Activated CD4-positive, alpha-beta T cell treated with anti-CD3 and anti-CD28 coated beads for 36 hours (primary cell): Measurements from ENCODE around the gene EXT2. TPM values are rescaled to one million over a fixed set of nuclear protein-coding genes. Genes with fewer than 3 reads are reported as not detected.

Source experiments
- ATAC-seq: fragments of 200-7000 bp; cut with Tn5 transposase; one replicate; pipeline ENCODE4 v1.10.0; 2021; ENCODE audit warnings: mild to moderate bottlenecking, moderate library complexity
- CTCF ChIA-PET: fragments of 350-600 bp; sonication (Branson Sonifier 250); formaldehyde crosslinking; loops from one replicate; lab custom pipeline; 2021; ENCODE audit warnings: antibody characterized with exemption; lab: Charles Lee
- POLR2A ChIA-PET: fragments of 350-600 bp; sonication (Branson Sonifier 250); formaldehyde crosslinking; loops from one replicate; lab custom pipeline; 2021; ENCODE audit warnings: antibody characterized with exemption, inconsistent platforms; lab: Charles Lee
- DNase-seq: peaks from one replicate; pipeline ENCODE4 v3.0.0-alpha.2; 2020
- H3K27ac Mint-ChIP-seq: one replicate; pipeline ENCODE4 v1.8.0; 2021; ENCODE audit warnings: mixed read lengths
- H3K27me3 Mint-ChIP-seq: one replicate; pipeline ENCODE4 v1.8.0; 2021; ENCODE audit warnings: mixed read lengths
- H3K36me3 Mint-ChIP-seq: one replicate; pipeline ENCODE4 v1.8.0; 2021; ENCODE audit warnings: low read depth, mixed read lengths
- H3K4me1 Mint-ChIP-seq: one replicate; pipeline ENCODE4 v1.8.0; 2021; ENCODE audit warnings: mixed read lengths
- H3K4me3 Mint-ChIP-seq: one replicate; pipeline ENCODE4 v1.8.0; 2021; ENCODE audit warnings: mild to moderate bottlenecking, moderate library complexity, mixed read lengths
- H3K9me3 Mint-ChIP-seq: one replicate; pipeline ENCODE4 v1.8.0; 2021; ENCODE audit warnings: low read depth, mixed read lengths
- intact Hi-C, 2 experiments: fragments of 100-400 bp; cut with DNase I in 1 of 2; cut with micrococcal nuclease in 1 of 2; formaldehyde crosslinking; loops; one replicate each; pipeline versions ENCODE4 v1.14.2 to v1.15.1; 2022 to 2024; cut with DNase I, micrococcal nuclease
- total RNA-seq, 2 experiments: library from RNA; stranded (reverse); gene quantifications; one replicate each; pipeline ENCODE4 v1.2.3, GENCODE V29; 2021

Gene EXT2
- total RNA-seq, 2 experiments from 2014 or later, result 18.4 to 20.6 TPM

GRCh38 chr11:44145011-44145775 lies 49.7 kb downstream of the EXT2 start:
- intact Hi-C loops, result no loop called here

DNA sequence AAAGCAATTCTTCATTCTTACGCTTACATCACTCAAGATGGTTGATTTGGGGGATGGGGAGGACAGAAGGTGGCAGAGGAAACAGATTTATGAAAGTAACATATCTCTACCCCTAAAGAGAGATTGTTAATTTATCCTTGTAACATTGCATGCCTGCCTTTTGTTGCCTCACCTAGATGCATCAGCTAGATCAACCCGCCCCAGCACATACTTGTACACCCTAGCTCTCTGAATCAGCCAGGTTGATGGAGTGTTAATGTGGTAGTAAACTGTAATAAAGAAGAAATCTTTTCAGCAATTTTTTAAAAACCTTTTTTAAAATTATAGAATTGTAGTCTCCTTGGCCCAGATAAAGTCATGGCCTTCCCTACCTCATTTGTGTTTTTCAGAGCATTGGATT lies 51.5 kb downstream of the EXT2 start:
- CTCF ChIA-PET, result interaction anchor here (1.0 to 1.7 kb wide), 2 partner anchors 17 to 46 kb away, joined by 3 to 5 read pairs; no protein-coding TSS in a partner anchor
- Mint-ChIP-seq H3K4me1 (no peaks in the 10 kb centered on the region), H3K9me3 (peaks cover 4% of the 10 kb centered on the region), H3K27me3 (no peaks in the 10 kb centered on the region), H3K27ac (no peak overlapping the region), H3K36me3 (peaks cover 65% of the 10 kb centered on the region), H3K4me3 (no peak overlapping the region)
- intact Hi-C loops, result no loop called here
- ATAC-seq (no peak), DNase-seq (no peak)
- POLR2A ChIA-PET, result no interaction called here

More at GRCh38 chr11:44145011-44145775, 49.7 kb downstream of the EXT2 start:
- no peaks in the 10 kb centered on the region for H3K27me3 Mint-ChIP-seq
- peaks cover 47% of the 10 kb centered on the region for H3K36me3 Mint-ChIP-seq
- ATAC-seq (no peak), DNase-seq (no peak)
- H3K27ac Mint-ChIP-seq, result no peak overlapping the region
- ChIA-PET CTCF (interaction anchor here (0.9 to 1.7 kb wide), 3 partner anchors 9 to 13 kb away, joined by 3 to 6 read pairs (median 3); no protein-coding TSS in a partner anchor), POLR2A (interaction anchor here (0.7 kb wide), 1 partner anchor 170 kb away, joined by 4 read pairs; no protein-coding TSS in a partner anchor)
- H3K4me3 Mint-ChIP-seq, result no peak overlapping the region
- no peaks in the 10 kb centered on the region for H3K4me1 Mint-ChIP-seq
- no peaks in the 10 kb centered on the region for H3K9me3 Mint-ChIP-seq

- intact Hi-C loops, result no loop called here
- no peak overlapping the region for H3K27ac Mint-ChIP-seq
- peaks cover 72% of the 10 kb centered on the region for H3K36me3 Mint-ChIP-seq
- H3K27me3 Mint-ChIP-seq, result no peaks in the 10 kb centered on the region
- ATAC-seq (no peak), DNase-seq (no peak)
- ChIA-PET CTCF (interaction anchor here (0.7 to 1.7 kb wide), 3 partner anchors 16 to 469 kb away, joined by 3 to 5 read pairs (median 4); no protein-coding TSS in a partner anchor), POLR2A (no interaction called here)
- H3K9me3 Mint-ChIP-seq, result peaks cover 6% of the 10 kb centered on the region
- H3K4me3 Mint-ChIP-seq, result no peak overlapping the region
- H3K4me1 Mint-ChIP-seq, result no peaks in the 10 kb centered on the region
Observed at GRCh38 chr11:44147751-44148150, 52.3 kb downstream of the EXT2 start.

DNA sequence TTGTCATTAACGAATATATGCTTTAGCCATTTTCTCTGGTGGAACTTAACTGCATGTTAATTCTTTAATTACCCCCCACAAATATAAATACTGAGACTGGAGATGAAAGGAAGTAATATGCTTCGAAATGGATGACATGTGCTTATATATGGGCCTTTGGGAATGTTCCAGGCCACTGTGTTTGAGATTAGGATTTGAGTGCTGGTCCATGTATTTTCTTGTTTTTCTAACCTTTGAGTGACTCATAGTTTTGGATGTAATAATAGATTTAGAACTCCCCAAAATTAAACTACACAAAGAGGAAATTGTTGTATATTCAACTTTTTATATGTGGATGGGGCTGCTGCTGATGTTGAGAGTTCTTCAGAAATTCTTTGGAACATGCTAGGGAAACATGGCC lies 54.2 kb downstream of the EXT2 start:
- ChIA-PET CTCF (interaction anchor here (1.3 to 1.7 kb wide), 2 partner anchors 14 to 16 kb away, joined by 3 to 4 read pairs; no protein-coding TSS in a partner anchor), POLR2A (no interaction called here)
- Mint-ChIP-seq H3K4me1 (no peaks in the 10 kb centered on the region), H3K4me3 (no peak overlapping the region), H3K36me3 (peaks cover 71% of the 10 kb centered on the region), H3K27me3 (no peaks in the 10 kb centered on the region), H3K27ac (no peak overlapping the region), H3K9me3 (peaks cover 7% of the 10 kb centered on the region)
- ATAC-seq, result no peak
- DNase-seq, result no peak
- intact Hi-C loops, result no loop called here

GRCh38 chr11:44150401-44150800 lies 54.9 kb downstream of the EXT2 start:
- POLR2A ChIA-PET, result no interaction called here
- Mint-ChIP-seq H3K4me1 (no peaks in the 10 kb centered on the region), H3K4me3 (no peak overlapping the region), H3K27me3 (no peaks in the 10 kb centered on the region), H3K9me3 (peaks cover 7% of the 10 kb centered on the region), H3K36me3 (peaks cover 72% of the 10 kb centered on the region), H3K27ac (no peak overlapping the region)
- DNase-seq, result no peak
- ATAC-seq, result no peak
- intact Hi-C loops, result no loop called here
- CTCF ChIA-PET, result interaction anchor here (0.8 to 1.7 kb wide), 3 partner anchors 15 to 62 kb away, joined by 3 to 4 read pairs (median 3); no protein-coding TSS in a partner anchor

DNA sequence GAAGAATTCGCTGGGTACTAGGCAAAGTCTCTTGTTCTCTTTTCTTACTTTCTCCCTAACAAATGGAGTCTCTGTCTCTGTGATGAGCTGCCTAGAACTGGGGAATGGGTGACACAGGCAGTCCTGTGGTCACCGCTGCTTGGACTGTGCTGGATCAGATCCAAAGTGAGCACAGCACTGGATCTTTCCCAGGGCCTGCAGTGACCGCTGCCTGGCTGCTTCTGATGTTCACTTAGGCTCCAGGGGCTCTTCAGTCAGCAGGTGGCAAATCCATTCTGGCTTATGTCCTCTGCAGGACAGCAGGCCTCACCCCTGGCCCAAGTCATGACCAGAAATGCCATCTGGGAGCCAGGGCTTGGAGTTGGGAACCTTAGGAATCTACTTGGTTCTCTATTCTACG lies 61.5 kb downstream of the EXT2 start:
- peaks cover 7% of the 10 kb centered on the region for H3K4me1 Mint-ChIP-seq
- intact Hi-C loops, result no loop called here
- no peaks in the 10 kb centered on the region for H3K27me3 Mint-ChIP-seq
- no peak overlapping the region for H3K27ac Mint-ChIP-seq
- CTCF ChIA-PET, result interaction anchor here (0.7 kb wide), 1 partner anchor 20 kb away, joined by 3 read pairs; no protein-coding TSS in a partner anchor
- POLR2A ChIA-PET, result no interaction called here
- H3K4me3 Mint-ChIP-seq, result no peak overlapping the region
- H3K9me3 Mint-ChIP-seq, result peaks cover 3% of the 10 kb centered on the region
- H3K36me3 Mint-ChIP-seq, result peaks cover 46% of the 10 kb centered on the region
- DNase-seq (no peak), ATAC-seq (no peak)

GRCh38 chr11:44158384-44158783 lies 62.9 kb downstream of the EXT2 start:
- DNase-seq, result no peak
- Mint-ChIP-seq H3K27ac (no peak overlapping the region), H3K4me3 (no peak overlapping the region), H3K36me3 (peaks cover 35% of the 10 kb centered on the region), H3K9me3 (no peaks in the 10 kb centered on the region), H3K27me3 (no peaks in the 10 kb centered on the region), H3K4me1 (peaks cover 7% of the 10 kb centered on the region)
- POLR2A ChIA-PET, result no interaction called here
- CTCF ChIA-PET, result no interaction called here
- ATAC-seq, result no peak
- intact Hi-C loops, result no loop called here

GRCh38 chr11:44159848-44160721 lies 64.6 kb downstream of the EXT2 start:
- H3K27ac Mint-ChIP-seq, result no peak overlapping the region
- intact Hi-C loops, result no loop called here
- no peaks in the 10 kb centered on the region for H3K9me3 Mint-ChIP-seq
- peaks cover 26% of the 10 kb centered on the region for H3K36me3 Mint-ChIP-seq
- H3K4me1 Mint-ChIP-seq, result peaks cover 9% of the 10 kb centered on the region
- H3K4me3 Mint-ChIP-seq, result no peak overlapping the region
- no peak for DNase-seq
- no peaks in the 10 kb centered on the region for H3K27me3 Mint-ChIP-seq
- ATAC-seq, result no peak
- ChIA-PET POLR2A (no interaction called here), CTCF (no interaction called here)

DNA sequence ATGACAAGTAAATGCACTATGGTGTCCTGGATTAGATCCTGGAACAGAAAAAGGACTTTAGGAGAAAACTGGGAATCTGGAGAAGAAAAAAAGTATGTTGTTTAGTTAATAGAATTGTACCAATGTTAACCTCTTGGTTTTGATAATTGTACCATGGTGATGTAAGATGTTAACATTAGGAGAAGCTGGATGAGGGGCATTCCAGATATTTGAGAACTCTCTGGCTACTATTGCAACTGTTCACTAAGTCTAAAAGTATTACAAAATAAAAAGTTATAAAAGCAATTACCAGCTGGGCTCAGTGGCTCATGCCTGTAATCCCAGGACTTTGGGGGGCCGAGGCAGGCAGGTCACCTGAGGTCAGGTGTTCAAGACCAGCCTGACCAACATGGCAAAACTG lies 66.5 kb downstream of the EXT2 start:
- ATAC-seq (no peak), DNase-seq (no peak)
- ChIA-PET CTCF (no interaction called here), POLR2A (no interaction called here)
- no peak overlapping the region for H3K27ac Mint-ChIP-seq
- H3K36me3 Mint-ChIP-seq, result peaks cover 15% of the 10 kb centered on the region
- no peak overlapping the region for H3K4me3 Mint-ChIP-seq
- H3K27me3 Mint-ChIP-seq, result no peaks in the 10 kb centered on the region
- H3K9me3 Mint-ChIP-seq, result no peaks in the 10 kb centered on the region
- H3K4me1 Mint-ChIP-seq, result peaks cover 9% of the 10 kb centered on the region
- intact Hi-C loops, result no loop called here

DNA sequence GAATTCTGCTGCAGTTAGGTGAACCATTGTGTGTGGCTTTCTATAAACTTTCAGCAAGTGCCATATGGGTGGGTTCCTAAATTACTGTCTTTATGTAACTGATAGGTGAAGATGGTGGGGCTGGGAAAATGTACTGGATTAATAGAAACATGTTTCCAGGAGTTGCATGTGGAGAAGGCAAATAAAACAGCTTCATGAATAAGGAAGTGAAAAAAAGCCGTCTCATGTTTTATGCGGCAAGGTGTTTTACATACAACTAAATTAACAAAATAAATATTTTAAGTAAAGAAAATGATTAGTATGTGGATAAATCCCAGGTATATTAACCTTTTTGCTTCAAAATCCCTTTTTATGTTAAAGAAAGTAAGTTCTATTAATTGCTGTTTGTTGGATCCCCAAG lies 67.2 kb downstream of the EXT2 start:
- ATAC-seq, result no peak
- H3K4me1 Mint-ChIP-seq, result peaks cover 9% of the 10 kb centered on the region
- H3K36me3 Mint-ChIP-seq, result peaks cover 13% of the 10 kb centered on the region
- ChIA-PET CTCF (interaction anchor here (1.3 kb wide), 1 partner anchor 26 kb away, joined by 3 read pairs; no protein-coding TSS in a partner anchor), POLR2A (no interaction called here)
- H3K27me3 Mint-ChIP-seq, result no peaks in the 10 kb centered on the region
- DNase-seq, result no peak
- intact Hi-C loops, result no loop called here
- H3K9me3 Mint-ChIP-seq, result no peaks in the 10 kb centered on the region
- no peak overlapping the region for H3K4me3 Mint-ChIP-seq
- H3K27ac Mint-ChIP-seq, result no peak overlapping the region

DNA sequence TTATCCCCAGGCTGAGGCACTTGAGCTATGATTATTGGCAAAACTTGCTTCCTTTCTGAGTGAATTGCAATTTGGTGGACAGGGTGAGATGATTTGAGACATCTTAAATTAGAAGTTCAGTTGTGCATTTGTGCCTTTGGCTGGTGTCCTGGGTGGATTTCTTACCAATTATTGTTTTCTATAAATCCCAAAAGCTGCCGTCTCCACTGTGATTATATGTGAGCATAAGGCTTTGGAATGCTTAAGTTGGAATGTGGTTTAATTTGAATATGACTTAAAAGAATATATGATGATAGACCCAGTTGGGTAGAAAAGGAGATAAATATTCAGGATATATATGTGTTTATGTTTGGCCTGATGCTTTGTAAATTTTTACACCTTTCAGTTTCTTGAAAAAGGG lies 70.0 kb downstream of the EXT2 start:
- Mint-ChIP-seq H3K9me3 (no peaks in the 10 kb centered on the region), H3K27me3 (no peaks in the 10 kb centered on the region), H3K4me3 (no peak overlapping the region), H3K4me1 (peaks cover 2% of the 10 kb centered on the region), H3K36me3 (peaks cover 4% of the 10 kb centered on the region), H3K27ac (no peak overlapping the region)
- POLR2A ChIA-PET, result no interaction called here
- CTCF ChIA-PET, result interaction anchor here (1.0 kb wide), 1 partner anchor 22 kb away, joined by 3 read pairs; no protein-coding TSS in a partner anchor
- intact Hi-C loops, result no loop called here
- DNase-seq (no peak), ATAC-seq (no peak)
